Activated T-cell treated with anti-CD3 and anti-CD28 coated beads, Interleukin-2, amount 50 U/mL, for 72 hours (primary cell): Measurements from ENCODE around the gene IL33. TPM values are rescaled to one million over a fixed set of nuclear protein-coding genes. Genes with fewer than 3 reads are reported as not detected.

Experiments
- ATAC-seq, 2 donors: fragments of 150-1000 bp; cut with Tn5 transposase; replicated peaks in 1 of 2; 2 replicates each; pipeline ENCODE4 v1.10.0; 2021; ENCODE audit warnings: moderate library complexity in 2 of 2, mild to moderate bottlenecking in 1 of 2
- DNase-seq, 2 donors: peaks; one replicate each; pipeline ENCODE4 v3.0.0; 2021 to 2022; ENCODE audit warnings: mixed read lengths in 1 of 2
- H3K27ac Mint-ChIP-seq: one replicate; pipeline ENCODE4 v1.8.0; 2022; ENCODE audit warnings: mild to moderate bottlenecking, moderate library complexity, mixed read lengths
- H3K27me3 Mint-ChIP-seq: one replicate; pipeline ENCODE4 v1.8.0; 2022; ENCODE audit warnings: low read depth, mixed read lengths
- H3K36me3 Mint-ChIP-seq, 2 donors: one replicate each; pipeline ENCODE4 v1.8.0; 2022; ENCODE audit warnings: mixed read lengths in 2 of 2, mild to moderate bottlenecking in 1 of 2; ENCODE audit not compliant: insufficient read depth in 2 of 2
- H3K4me1 Mint-ChIP-seq: one replicate; pipeline ENCODE4 v1.8.0; 2022; ENCODE audit warnings: low read depth, mixed read lengths
- H3K4me3 Mint-ChIP-seq, 2 donors: one replicate each; pipeline ENCODE4 v1.8.0; 2022; ENCODE audit warnings: mild to moderate bottlenecking in 2 of 2, mixed read lengths in 2 of 2, moderate library complexity in 2 of 2
- H3K9me3 Mint-ChIP-seq, 2 donors: one replicate each; pipeline ENCODE4 v1.8.0; 2022; ENCODE audit warnings: mixed read lengths in 2 of 2
- total RNA-seq, 2 donors: library from RNA; stranded (reverse); gene quantifications; one replicate each; pipeline ENCODE4 v1.2.3, GENCODE V29; 2022

IL33 gene
- total RNA-seq, 2 donors from 2014 or later = not detected

DNA sequence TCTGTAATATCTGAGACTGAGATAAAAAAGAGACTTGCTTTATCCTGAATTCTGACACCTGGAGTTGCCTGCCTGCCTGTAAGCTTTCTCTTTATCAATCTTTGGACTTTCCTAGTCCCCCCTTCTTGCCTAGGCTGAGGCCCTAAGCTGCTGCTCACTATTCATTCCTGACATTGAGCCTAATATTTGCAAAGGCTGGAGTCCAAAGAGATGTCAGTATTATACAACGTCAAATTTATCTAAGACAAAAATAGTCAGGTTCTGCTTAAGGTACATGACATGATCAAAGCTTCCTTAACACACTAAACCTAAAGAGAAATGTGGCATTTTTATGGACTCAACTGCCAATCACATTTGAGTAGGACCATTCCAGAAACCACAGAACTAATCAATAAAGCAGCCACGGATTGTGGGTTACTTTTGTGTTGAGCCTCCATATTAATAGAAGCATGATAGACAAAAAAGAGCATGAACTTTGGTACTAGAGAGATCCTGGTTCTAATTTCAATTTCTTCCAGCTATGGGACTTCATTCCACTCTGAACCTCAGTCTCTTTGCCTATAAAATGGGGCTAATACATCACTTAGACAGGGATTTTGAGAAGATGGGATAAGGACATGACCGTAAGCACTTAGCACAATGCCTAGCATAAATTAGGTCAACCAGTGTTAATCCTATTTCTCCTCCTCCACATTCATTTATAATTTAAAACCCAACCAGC, 56.1 kb downstream of the IL33 start:
- ATAC-seq (no peak), DNase-seq (no peak)
- peaks cover 5% of the 10 kb centered on the region for H3K27me3 Mint-ChIP-seq
- H3K36me3 Mint-ChIP-seq = no peaks in the 10 kb centered on the region
- no peak overlapping the region for H3K4me3 Mint-ChIP-seq
- no peaks in the 10 kb centered on the region for H3K9me3 Mint-ChIP-seq
- H3K4me1 Mint-ChIP-seq = no peaks in the 10 kb centered on the region
- no peak overlapping the region for H3K27ac Mint-ChIP-seq

DNA sequence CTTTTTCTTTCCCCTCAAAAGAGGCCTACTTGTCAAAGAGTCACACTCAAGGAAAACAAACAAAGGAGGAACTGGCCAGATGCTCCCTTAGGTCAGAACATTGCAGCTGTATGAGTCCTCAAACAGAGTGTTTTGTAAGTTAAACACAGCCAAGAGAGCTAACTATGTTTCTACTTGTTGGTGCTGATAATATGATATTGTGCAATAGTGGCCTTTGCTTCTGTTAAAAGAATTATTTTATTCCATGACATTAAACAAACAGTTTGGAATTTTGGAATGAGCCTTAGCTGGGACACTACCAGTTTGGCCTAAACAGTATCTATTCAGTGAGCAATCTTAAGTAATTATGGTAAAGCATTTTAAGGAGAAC, 56.6 kb downstream of the IL33 start:
- Mint-ChIP-seq H3K27me3 (peaks cover 5% of the 10 kb centered on the region), H3K9me3 (no peaks in the 10 kb centered on the region), H3K36me3 (no peaks in the 10 kb centered on the region), H3K27ac (no peak overlapping the region), H3K4me3 (no peak overlapping the region), H3K4me1 (no peaks in the 10 kb centered on the region)
- DNase-seq (no peak), ATAC-seq (no peak)

DNA sequence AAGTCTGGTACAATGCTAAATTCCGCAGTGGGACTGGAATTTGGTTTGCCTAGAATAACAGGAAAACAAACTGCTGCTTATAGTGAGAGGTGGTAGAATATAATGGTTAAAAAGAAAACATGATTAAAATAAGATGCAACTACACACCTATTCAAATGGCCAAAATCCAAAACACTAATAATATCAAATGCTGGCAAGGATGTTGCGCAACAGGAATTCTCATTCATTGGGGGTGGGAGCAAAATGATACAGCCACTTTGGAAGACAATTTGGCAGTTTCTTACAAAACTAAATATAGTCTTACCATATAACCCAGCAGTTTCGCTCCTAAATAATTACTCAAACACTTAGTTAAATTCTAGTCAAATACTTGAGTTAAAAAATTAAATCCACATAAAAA, 61.8 kb downstream of the IL33 start:
- H3K4me3 Mint-ChIP-seq = no peak overlapping the region
- no peaks in the 10 kb centered on the region for H3K36me3 Mint-ChIP-seq
- DNase-seq = no peak
- H3K9me3 Mint-ChIP-seq = no peaks in the 10 kb centered on the region
- no peaks in the 10 kb centered on the region for H3K4me1 Mint-ChIP-seq
- H3K27me3 Mint-ChIP-seq = no peaks in the 10 kb centered on the region
- ATAC-seq = no peak
- H3K27ac Mint-ChIP-seq = no peak overlapping the region

DNA sequence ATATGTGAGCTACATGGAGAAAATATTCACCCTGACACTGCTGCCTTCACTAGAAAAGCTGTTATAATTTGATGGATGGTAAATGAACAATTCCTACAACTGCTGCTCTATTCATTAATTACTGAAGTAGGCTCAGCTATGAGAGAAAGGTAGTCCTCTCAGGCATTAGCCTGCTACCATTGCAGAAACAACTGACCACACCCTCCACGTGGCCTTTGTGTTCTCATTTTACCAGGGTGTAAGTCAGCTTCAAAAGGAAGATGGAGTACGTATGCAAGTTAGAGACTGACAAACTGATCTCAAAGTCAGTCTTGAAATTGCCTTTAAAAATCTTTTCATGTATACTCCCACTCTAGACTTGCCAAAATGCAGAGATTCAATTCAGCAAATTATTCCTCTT, 86.3 kb downstream of the IL33 start:
- peaks cover 17% of the 10 kb centered on the region for H3K27me3 Mint-ChIP-seq
- no peaks in the 10 kb centered on the region for H3K36me3 Mint-ChIP-seq
- no peak overlapping the region for H3K27ac Mint-ChIP-seq
- no peak for DNase-seq
- ATAC-seq = no peak
- no peaks in the 10 kb centered on the region for H3K9me3 Mint-ChIP-seq
- H3K4me1 Mint-ChIP-seq = no peaks in the 10 kb centered on the region
- no peak overlapping the region for H3K4me3 Mint-ChIP-seq

DNA sequence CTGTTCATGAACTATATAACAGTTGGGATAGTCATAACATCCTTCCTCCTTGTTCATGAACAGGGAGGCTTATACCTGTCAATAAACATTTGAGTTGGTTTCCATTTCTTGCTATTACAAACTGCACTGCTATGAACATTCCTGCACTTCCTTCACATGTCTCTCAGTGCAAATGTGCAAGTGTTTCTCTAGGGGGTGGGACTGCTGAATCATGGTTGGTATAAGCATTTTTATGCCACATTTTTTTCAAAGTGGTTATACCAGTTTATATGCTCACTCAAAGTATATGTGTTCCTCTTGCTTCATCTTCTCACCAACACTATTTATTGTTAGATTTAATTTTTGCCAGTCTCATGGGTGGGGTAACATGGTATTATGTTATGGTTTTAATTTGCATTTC, 86.8 kb downstream of the IL33 start:
- Mint-ChIP-seq H3K4me3 (no peak overlapping the region), H3K27ac (no peak overlapping the region), H3K9me3 (no peaks in the 10 kb centered on the region), H3K36me3 (no peaks in the 10 kb centered on the region), H3K27me3 (peaks cover 17% of the 10 kb centered on the region), H3K4me1 (no peaks in the 10 kb centered on the region)
- no peak for DNase-seq
- ATAC-seq = no peak

DNA sequence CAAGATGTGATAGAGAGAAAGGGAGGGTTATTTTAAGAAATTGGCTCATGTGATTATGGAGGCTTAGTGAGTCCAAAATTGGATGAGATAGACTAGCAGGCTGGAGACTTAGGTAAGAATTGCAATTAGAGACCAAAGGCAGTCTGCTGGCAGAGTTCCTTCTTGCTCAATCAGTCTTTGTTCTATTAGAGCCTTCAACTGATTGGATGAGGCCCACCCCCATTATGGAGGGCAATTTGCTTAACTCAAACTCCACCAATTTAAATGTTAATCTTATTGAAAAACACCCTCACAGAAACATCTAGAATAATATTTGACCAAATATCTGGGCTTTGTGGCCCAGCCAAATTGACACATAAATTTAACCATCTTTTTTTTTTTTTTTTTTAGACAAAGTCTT, 88.6 kb downstream of the IL33 start:
- ATAC-seq = no peak
- DNase-seq = no peak
- no peak overlapping the region for H3K27ac Mint-ChIP-seq
- H3K4me3 Mint-ChIP-seq = no peak overlapping the region
- H3K4me1 Mint-ChIP-seq = no peaks in the 10 kb centered on the region
- no peaks in the 10 kb centered on the region for H3K9me3 Mint-ChIP-seq
- H3K27me3 Mint-ChIP-seq = peaks cover 17% of the 10 kb centered on the region
- H3K36me3 Mint-ChIP-seq = no peaks in the 10 kb centered on the region

DNA sequence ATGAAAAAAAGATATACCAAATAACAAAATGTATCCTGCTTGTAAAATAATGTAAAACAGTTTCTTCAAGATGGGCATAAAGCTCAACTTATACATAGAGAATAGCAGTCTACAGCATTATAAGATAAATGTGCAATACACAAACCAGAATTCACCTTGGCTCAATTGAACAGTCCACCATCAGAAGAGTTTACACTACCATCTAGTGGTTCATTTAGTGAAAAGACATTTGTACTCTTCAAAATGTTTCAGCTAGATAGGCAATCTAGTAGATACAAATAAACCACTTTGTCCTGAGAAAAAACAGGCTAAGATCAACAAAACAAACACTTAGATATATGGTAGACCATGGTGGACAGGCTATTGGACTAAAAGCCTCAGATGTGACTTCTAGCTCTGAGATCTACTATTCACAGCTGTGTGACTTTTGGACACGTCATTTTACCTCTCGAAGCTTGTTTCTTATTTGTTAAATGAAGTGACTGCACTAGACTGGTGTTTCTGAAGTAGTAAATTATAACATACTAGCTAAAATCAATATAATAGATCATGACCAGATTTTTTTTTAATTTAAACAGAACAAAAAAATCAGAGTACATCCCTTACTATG, 90.5 kb downstream of the IL33 start:
- Mint-ChIP-seq H3K27me3 (peaks cover 17% of the 10 kb centered on the region), H3K4me3 (no peak overlapping the region), H3K36me3 (no peaks in the 10 kb centered on the region), H3K27ac (no peak overlapping the region), H3K9me3 (no peaks in the 10 kb centered on the region), H3K4me1 (no peaks in the 10 kb centered on the region)
- DNase-seq = no peak
- ATAC-seq = peak in 1 of 2 donors; percentile 25

Other genes starting within 250 kb of the IL33 start
- gene RANBP6, start 200.2 kb upstream of the IL33 start, total RNA-seq = 10 to 100 TPM; 25.1 to 26.8 TPM
- not detected for gene TPD52L3, start 112.6 kb downstream of the IL33 start, total RNA-seq
- gene UHRF2, start 197.4 kb downstream of the IL33 start, total RNA-seq = 10 to 100 TPM; 84.6 to 87.2 TPM